HG03175 (cell line): ENCODE data around the gene MZT2B.
"Not testable (repeated sequence)": the region's sequence is repeated elsewhere in the genome, so short reads cannot be mapped to it uniquely, and the experiment has no call there.

Experiments used
- ATAC-seq: cut with Tn5 transposase; IDR thresholded peaks from one replicate; pipeline ENCODE4 v1.9.1; 2021; ENCODE audit warnings: mild to moderate bottlenecking, moderate library complexity; ENCODE audit not compliant: unreplicated experiment

The MZT2B gene

DNA sequence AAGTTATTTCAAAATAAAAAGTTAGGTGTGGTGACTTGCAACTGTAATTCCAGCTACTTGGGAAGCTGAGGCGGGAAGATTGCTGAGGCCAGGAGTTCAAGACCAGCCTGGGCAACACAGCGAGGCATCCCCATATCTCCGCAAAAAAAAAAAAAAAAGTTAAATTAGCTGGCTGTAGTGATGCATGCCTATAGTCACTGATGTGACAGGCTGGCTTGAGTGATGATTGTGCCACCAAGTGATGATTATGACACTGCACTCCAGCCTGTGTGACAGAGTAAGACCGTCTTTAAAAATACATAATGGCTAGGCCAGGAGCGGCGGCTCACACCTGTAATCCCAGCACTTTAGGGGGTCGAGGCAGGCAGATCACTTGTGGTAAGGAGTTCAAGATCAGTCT, 12.2 kb upstream of the MZT2B start:
- no peak for ATAC-seq

DNA sequence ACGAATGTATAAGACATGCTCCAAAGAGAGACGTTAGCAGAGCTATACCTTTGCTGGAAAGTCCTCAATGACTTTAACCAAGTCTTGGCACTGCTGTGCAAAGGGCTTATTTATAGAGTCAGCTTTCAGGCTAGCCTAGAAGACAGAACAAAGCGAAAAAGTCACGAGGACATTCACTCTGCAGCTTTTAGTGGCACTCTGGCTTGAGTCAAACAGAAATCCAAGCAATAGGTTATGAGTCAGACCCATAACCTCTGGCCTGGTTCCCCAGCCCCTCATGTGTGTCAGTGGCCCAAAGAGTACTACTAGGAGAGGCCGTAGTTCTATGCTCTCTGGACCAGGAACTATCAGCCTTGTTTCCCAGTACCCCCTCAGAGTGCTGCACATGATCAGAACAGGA, 7.2 kb upstream of the MZT2B start:
- ATAC-seq = not testable (repeated sequence)

DNA sequence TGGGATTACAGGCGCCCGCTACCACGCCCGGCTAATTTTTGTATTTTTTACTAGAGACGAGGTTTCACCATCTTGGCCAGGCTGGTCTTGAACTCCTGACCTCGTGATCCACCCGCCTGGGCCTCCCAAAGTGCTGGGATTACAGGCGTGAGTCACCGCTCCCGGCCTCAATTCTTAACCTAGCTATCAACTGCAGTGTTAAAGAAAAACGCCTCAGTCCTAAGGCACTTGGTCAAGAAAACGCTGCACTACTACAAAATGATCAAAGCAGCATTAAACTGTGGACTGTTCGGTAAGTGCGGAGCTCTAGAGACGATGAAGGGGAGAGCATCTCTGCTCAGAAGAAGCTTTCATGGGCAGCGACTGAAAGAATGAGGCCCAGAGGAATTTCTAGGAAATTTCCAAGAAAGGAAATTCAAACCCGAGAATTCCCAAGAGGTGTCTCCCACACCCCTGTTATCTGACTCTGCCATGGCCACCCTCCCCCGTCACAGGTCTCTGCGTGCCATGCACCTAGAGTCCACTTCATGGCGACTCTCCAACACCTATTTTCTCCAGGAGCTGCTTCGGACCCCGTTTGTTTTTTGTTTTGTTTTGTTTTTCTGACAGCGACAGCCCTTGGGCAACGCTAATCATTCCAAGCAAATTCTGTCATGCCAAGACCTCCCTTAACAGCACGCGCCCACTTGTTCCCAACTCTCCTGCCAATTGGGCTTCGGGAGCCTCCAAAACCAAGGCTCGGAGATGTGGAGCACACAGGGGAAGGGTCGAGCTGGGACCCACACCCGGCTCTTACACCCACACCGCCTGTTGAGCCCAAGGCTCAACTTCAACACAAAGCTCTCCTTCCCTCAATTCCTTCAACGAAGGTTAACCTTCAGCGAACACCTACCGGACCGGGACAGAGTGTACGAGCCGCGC, 1.4 kb upstream of the MZT2B start:
- ATAC-seq = not testable (repeated sequence)

DNA sequence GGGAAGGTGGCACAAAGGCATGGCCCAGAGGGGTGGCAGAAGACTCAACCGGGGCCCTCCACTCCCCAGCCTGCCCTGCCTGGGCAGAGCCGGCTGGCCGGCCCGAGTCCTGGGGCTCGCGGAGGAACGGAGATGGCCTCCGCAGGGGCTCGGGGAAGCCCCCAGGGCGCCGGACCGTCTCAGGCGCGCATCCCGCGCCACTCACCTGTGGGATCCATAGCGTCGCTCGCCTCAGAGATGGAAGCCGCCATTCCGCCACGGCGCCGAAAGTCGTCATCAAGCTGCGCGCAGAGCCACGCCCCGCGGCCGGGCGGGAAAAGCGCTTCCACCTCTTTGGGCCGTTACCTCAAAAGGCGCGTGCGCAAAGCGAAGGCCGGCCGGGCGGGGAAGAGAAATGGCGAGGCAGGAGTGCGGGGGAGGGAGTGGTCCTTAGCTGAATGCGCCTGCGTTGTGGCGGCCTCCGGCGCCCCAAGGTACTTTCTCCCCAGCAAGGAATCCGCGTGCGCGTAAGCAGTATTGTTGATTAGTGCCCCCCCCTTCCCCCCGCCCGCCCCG, 660 bp upstream of the MZT2B start, which contains the start of gene SMPD4:
Gene SMPD4 (minus strand): TSS at position 278 of the 555 bp plus-strand sequence. CDS start 5,010 bp downstream, outside the sequence.
- ATAC-seq = peak; percentile 63

DNA sequence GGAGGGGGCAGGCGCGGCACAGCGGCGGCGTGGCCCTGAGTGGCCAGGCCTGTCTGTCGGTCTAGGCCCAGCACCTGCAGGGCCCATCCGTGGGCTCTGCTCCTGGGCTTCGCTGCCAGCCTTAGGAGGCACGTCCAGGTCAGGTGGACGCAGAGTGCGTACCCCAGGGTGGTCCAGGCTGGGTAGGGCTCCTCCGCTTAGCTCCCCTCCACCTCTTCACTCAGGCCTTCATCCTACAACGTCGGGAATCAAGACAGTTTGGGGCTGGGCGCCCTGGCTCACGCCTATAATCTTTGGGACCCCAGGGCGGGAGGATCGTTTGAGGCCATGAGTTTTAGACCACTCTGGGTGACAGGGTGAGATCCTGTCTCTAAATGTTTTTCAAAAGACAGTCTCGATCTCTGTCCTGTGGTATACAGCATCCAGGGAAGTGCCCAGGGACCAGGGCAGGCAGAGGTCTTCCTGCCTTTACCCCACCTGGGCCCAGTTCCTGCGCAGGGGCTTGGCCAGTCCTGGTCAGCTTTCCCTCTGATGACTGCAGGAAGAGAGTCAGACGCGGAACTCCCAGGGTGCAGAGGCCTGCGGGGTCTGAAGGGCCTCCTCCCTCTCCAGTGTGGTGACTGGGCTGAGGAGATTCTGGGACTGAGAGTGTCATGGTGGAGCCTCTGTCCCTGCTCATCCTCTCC, 907 bp downstream of the MZT2B start:
- peak; percentile 19 for ATAC-seq

DNA sequence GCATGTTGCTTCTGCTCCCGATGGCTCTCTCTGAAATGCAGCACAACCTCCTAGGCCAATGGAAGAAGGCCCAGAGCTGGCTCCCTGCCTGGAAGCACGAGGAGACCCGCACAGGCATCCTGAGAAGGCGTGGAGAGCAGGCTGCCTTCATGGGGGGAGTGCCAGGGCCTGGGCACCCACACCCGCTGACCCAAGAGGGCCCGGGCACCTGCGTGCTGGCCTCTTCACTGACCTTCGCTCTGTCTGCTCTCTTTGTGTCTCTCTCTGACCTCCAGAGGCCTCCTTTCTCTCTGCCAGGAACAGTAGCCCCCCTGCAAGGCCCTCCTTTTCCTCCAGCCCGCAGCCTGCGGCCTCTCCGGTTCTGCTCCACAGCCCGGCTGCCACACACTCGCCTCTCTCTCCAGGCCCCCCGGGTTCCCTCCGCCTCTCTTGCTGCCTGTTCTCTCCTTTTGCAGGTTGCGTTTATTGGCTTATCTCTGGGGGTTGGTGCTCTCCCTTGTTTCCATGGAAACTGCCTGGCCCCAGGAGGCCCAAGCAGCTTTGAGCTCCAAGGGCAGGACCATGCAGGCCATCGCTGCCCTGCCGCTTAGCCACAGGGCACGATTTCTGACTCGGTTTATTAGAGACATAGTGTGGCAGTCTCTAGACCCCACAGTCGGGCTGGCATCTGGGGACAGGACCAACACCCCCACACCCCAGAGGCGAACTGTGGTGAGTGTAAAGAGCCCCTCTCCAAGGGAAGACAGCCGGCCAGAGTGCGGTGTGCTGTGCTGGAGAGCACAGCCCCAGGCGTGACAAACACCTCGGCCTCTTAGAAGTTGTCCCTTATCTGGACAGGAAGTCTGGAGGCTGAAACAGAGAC, 1.7 kb downstream of the MZT2B start:
- no peak for ATAC-seq

DNA sequence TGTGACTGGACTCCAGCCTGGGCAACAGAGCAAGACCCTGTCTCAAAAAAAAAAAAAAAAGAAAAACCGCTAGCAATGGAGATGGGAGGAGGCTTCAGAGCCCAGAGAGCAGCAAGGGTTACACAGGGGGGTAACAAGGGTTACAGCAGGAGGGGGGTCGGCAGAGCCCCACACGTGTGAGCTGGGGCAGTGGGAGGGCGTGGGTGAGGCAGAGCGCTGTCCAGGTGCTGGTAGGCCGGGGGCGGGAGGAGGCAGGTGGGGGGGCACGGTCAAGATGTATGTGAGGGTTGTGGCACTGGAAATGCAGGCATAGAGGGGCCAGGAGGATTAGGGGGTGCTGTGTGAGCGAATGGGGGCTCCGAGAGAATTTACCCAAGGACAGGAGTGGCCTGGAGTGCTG, 3.4 kb downstream of the MZT2B start:
- no peak for ATAC-seq

DNA sequence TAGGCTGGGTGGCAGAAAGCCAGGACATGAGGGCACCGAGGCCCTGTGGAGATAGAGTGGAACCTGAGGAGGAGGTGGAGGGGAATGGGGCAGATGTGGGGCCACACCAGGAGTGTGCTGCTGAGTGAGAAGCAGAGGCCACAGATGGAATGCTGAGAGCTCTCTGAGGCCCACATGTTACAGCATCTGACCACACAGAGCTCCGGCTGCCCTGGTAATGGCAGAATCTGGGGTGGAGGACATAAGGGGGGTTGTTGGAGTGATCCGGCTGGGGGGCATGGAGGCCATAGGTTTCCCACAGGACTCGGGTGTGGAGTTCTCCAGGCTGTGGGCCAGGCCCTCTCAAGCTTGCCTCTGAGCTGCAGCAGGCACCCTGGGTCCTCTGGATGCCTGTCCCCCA, 3.8 kb downstream of the MZT2B start:
- no peak for ATAC-seq

DNA sequence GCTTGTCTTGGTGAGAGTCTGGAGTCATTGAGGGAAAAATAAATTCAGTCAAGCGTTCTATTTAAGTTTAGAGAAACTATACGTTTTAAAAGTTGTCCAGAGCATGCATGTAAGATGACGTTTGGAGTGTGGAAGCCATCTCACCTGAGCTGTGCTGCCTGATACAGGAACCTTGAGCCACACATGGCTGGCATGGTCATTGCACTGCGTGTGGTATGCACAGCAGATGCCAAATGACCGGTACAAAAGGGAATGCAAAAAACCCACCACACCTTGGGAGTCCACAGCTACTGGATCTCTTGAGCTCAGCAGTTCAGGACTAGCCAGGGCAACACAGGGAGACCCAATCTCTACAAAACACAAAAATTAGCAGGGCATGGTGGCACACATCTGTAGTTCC, 4.3 kb downstream of the MZT2B start:
- no peak for ATAC-seq

DNA sequence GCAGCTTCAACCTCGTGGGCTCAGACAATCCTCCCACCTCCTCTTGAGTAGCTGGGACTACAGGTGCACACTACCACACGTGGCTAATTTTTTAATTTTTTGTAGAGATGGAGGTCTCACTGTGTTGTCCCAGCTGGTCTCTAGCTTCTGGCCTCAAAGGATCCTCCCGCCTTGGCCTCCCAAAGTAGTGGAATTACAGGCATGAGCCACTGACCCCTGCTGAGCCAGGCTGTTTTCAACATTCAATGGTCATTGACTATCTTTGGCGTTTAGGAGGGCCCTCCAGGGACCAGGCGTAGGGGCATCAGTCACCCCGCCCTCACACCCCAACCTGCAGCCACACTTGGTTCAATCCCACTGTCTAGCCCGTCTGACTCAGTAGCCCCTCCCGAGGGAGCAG, 5.2 kb downstream of the MZT2B start:
- ATAC-seq = no peak

DNA sequence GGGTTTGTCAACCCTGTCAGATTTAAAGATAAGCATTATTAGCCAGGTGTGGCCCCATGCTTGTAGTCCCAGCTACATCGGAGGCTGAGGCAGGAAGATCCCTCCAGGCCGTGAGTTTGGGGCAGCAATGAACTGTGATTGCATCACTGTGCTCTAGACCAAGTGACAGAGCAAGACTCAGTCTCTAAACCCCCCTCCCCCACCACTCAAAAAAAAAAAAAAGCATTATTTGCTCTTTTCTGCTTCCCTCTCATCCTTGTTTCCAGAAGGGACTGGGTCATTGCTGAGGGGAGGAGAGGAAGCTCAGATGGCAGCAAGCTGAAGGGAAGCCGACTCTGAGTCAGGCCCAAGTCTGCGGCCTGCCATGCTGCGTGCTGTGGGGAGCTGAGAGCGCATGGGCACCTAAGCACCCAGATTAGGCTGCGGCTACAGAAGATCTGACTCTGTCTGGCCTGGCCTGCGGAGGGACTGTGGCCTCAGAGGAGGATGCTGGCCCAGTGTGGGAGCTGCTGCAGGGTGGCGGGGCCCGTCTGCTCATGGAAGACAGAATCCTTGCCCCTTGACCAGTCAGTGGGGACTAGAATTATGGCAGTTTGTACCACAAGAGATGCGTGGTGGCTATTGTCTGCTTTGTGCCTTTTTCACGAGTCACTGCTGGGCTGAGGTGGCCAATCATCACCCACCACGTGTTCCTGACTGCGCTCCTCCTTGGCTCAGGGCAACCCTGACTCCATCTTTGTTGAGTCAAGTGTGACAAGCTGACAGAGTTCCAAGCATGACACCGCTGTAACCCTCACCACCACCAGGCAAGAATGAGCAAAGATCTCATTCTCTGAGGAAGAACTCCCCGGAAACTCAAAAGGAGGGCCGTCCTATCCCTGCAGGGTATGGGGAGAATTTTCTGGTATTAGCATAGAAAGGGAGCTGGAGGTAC, 6.1 kb downstream of the MZT2B start:
- ATAC-seq = not testable (repeated sequence)

DNA sequence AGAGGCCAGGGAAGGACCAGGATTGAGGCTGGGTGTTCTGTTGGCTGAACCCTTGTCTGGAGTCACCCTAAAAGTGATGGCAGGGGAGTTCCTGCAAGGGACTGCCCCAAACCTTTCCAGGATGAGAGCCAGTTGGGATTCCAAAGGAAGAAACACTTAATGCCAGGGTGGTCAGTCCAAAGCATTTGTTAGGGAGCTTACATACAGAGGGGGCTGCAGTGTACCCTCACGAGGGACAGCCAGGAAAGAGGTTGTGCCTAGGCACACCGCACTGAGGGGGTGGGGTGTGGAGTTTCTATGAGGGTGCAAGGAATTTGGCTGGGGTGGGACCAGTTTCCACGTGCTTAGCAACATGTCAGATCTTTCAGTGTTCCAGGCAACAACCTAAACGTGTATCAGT, 6.9 kb downstream of the MZT2B start:
- ATAC-seq = not testable (repeated sequence)

DNA sequence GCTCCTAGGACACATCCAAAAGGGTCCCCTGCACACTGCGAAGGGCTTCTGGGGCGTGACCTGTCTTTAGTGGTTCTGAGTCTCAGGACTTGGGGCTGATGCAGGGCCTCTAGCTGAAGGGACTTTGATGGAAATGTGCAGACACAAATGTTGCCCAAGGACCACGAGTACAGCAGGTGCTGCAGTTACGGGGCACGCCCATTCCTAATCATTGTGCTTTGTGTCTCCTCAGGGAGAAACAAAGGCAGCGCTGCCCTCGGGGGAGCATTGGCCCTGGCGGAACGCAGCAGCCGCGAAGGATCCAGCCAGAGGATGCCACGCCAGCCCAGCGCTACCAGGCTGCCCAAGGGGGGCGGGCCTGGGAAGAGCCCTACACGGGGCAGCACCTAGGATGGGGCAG, 8.2 kb downstream of the MZT2B start:
- ATAC-seq = no peak

DNA sequence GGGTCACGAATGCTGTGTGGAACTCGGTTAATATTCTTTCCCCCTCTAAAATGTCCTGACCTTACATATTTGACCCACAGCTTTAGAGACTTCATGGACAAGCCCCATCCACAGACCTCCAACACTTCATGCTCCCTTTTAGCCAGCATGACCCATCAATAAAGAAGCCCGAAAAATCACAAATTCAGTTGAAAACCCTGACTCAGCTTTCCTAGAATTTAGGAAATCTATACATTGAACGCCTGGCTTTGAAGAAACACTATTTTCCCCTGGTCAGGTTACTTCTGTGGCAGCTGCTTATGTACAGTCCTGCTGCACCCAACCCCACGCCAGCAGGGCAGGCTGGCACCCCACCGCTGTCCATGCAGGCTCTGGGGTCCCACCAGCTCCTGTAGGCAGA, 9.3 kb downstream of the MZT2B start:
- not testable (repeated sequence) for ATAC-seq

DNA sequence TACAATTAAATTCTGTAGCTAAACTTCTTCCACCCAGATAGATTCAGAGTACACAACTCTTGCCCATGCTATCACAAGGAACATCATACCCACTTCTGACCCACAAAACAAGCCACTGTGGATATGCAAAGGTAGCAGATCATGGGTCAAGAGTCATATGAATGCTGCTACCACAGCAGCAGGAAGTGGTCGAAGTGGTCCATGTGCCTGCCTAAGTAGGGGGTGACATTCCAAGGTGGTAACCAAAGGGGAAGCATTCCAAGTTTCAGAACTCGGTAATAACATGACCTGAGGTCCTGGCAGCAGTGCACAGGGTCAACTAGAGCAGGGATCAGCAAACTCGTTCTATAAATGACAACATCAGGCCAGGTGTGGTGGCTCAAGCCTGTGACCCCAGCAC, 10.4 kb downstream of the MZT2B start:
- not testable (repeated sequence) for ATAC-seq

DNA sequence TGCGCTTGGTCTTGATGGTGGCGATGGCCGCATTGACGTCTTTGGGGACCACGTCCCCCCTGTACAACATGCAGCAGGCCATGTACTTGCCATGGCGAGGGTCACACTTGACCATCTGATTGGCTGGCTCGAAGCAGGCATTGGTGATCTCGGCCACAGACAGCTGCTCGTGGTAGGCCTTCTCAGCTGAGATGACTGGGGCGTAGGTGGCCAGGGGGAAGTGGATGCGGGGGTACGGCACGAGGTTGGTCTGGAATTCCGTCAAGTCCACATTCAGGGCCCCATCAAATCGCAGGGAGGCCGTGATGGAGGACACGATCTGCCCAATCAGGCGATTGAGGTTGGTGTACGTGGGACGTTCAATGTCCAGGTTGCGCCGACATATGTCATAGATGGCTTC, 11.8 kb downstream of the MZT2B start:
- not testable (repeated sequence) for ATAC-seq

DNA sequence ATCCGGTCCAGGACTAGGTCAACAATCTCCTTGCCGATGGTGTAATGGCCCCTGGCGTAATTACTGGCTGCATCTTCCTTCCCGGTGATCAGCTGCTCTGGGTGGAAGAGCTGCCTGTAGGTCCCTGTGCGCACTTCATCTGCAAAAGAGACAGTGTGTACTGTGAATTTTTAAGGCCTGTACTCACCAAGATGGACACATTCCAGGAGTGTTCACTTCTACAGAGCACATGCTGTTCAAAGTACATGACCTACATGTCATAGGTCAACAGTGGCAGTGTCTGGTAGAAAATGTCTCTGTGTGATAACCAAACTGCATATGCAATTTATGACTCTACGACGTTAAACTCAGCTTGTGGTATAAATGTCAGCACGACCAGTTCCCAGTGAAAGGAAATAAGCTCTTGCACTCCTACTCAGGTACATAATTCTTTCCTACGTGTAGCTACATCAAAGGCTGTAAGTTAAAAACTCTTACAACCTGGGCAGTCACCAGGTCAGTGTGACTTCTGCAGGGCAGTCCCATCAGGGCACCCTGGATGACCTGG, 13.1 kb downstream of the MZT2B start:
- not testable (repeated sequence) for ATAC-seq

DNA sequence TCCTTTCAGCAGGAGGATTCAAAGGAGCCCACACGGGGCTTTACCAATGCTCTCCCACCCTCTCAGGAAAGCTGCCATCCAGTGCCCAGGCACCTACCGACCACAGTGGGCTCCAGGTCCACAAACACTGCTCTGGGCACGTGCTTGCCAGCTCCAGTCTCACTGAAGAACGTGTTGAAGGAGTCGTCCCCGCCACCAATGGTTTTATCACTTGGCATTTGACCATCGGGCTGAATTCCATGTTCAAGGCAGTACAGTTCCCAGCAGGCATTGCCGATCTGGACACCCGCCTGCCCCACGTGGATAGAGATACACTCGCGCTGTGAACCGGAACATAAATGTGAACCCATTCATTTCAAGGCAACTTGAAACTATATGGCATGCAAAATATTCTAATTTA, 14.0 kb downstream of the MZT2B start:
- ATAC-seq = not testable (repeated sequence)

DNA sequence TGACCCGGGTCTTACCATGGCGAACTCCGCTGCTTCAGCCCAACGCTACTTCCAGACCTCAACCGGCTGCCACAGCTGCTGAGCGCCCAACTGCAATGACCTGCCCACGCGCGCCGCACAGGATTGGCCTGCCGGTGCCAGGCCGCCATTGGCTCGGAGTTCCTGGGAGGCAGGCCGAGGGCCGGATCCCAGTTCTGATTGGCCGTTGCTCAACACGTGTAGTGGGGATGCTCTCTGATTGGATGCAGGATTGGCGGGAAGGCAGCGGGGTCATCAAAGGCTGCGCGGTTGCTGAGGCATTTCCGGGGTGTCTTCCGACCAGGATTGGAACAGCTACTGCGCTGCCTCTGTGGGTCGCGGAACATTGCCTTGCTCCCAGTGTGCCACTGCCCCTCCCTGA, 16.3 kb downstream of the MZT2B start, which contains the start of gene TUBA3E:
Gene TUBA3E (minus strand): TSS at position 97 of the 400 bp plus-strand sequence. CDS start 79 bp downstream, at position 18.
- ATAC-seq = no peak
